Activated CD8-positive, alpha-beta memory T cell treated with anti-CD3 and anti-CD28 coated beads for 24 hours (primary cell): Measurements from ENCODE around the gene NPTN.
A peak's percentile ranks its signal among the peaks of the same experiment; 100 is the strongest.
"Not testable (repeated sequence)": the region's sequence is repeated elsewhere in the genome, so short reads cannot be mapped to it uniquely, and the experiment has no call there.

ENCODE experiments used
- DNase-seq: peaks from one replicate; pipeline ENCODE4 v3.0.0-alpha.2; 2020

Gene NPTN

GRCh38 chr15:73633111-73633990 lies at the start of gene NPTN:
Gene NPTN (minus strand): TSS chr15:73633389. CDS start chr15:73633215, 174 bp downstream.
- peak; percentile 99 for DNase-seq

- peak; percentile 53 for DNase-seq
Measured at GRCh38 chr15:73682600-73683090, 49.5 kb upstream of the NPTN start.

GRCh38 chr15:73681856-73682599 lies 48.8 kb upstream of the NPTN start:
- DNase-seq, result peak; percentile 35

GRCh38 chr15:73681063-73681462 lies 47.9 kb upstream of the NPTN start:
- DNase-seq, result peak; percentile 40

GRCh38 chr15:73680549-73680948 lies 47.4 kb upstream of the NPTN start:
- DNase-seq, result no peak

GRCh38 chr15:73679964-73680363 lies 46.8 kb upstream of the NPTN start:
- DNase-seq, result peak; percentile 37

- DNase-seq, result peak; percentile 32
Measured at GRCh38 chr15:73679180-73679579, 46.0 kb upstream of the NPTN start.

GRCh38 chr15:73678498-73678897 lies 45.3 kb upstream of the NPTN start:
- DNase-seq, result peak; percentile 26

GRCh38 chr15:73677733-73678132 lies 44.5 kb upstream of the NPTN start:
- peak; percentile 17 for DNase-seq

- DNase-seq, result peak; percentile 73
Measured at GRCh38 chr15:73677146-73677607, 44.0 kb upstream of the NPTN start.

GRCh38 chr15:73674587-73674986 lies 41.4 kb upstream of the NPTN start:
- no peak for DNase-seq

- DNase-seq, result no peak
Measured at GRCh38 chr15:73660455-73660854, 27.3 kb upstream of the NPTN start.

- no peak for DNase-seq
Measured at GRCh38 chr15:73658645-73659044, 25.5 kb upstream of the NPTN start.

- no peak for DNase-seq
Measured at GRCh38 chr15:73655724-73656123, 22.5 kb upstream of the NPTN start.

GRCh38 chr15:73654659-73655058 lies 21.5 kb upstream of the NPTN start:
- DNase-seq, result no peak

GRCh38 chr15:73650416-73651126 lies 17.4 kb upstream of the NPTN start:
- DNase-seq, result no peak

- no peak for DNase-seq
Measured at GRCh38 chr15:73648014-73648295, 14.8 kb upstream of the NPTN start.

GRCh38 chr15:73647259-73648013 lies 14.2 kb upstream of the NPTN start:
- DNase-seq, result no peak

GRCh38 chr15:73639464-73639863 lies 6.3 kb upstream of the NPTN start:
- DNase-seq, result not testable (repeated sequence)

- no peak for DNase-seq
Measured at GRCh38 chr15:73637527-73637926, 4.3 kb upstream of the NPTN start.

- no peak for DNase-seq
Measured at GRCh38 chr15:73633991-73634495, 854 bp upstream of the NPTN start.

GRCh38 chr15:73632670-73633058 lies 525 bp downstream of the NPTN start:
- DNase-seq, result no peak
